BLaER1 (cell line): ENCODE measurements around the gene EPHB2.

ENCODE experiments used
- H3K27ac ChIP-seq: shearing (Covaris generic); formaldehyde crosslinking; 2 replicates; pipeline ENCODE4 v1.8.1; 2022
- H3K27me3 ChIP-seq: shearing (Covaris generic); formaldehyde crosslinking; 2 replicates; pipeline ENCODE4 v1.8.1; 2022
- H3K36me3 ChIP-seq: shearing (Covaris generic); formaldehyde crosslinking; 2 replicates; pipeline ENCODE4 v1.8.1; 2022
- H3K4me1 ChIP-seq: shearing (Covaris generic); formaldehyde crosslinking; 2 replicates; pipeline ENCODE4 v1.8.1; 2022
- H3K4me2 ChIP-seq: shearing (Covaris generic); formaldehyde crosslinking; 2 replicates; pipeline ENCODE4 v1.8.1; 2022
- H3K4me3 ChIP-seq: shearing (Covaris generic); formaldehyde crosslinking; 2 replicates; pipeline ENCODE4 v1.8.1; 2022
- H3K9ac ChIP-seq: shearing (Covaris generic); formaldehyde crosslinking; 2 replicates; pipeline ENCODE4 v1.8.1; 2022
- H3K9me3 ChIP-seq: shearing (Covaris generic); formaldehyde crosslinking; 2 replicates; pipeline ENCODE4 v1.8.1; 2022
- H4K20me1 ChIP-seq: shearing (Covaris generic); formaldehyde crosslinking; 2 replicates; pipeline ENCODE4 v1.8.1; 2022
- Cebpa-rat ChIP-seq: shearing (Covaris generic); IDR thresholded peaks from 2 replicates; pipeline ENCODE4 v1.8.1; 2022

The EPHB2 gene

GRCh38 chr1:22721122-22721873 lies 10.7 kb downstream of the EPHB2 start:
- Histone ChIP-seq H3K27ac (no peak overlapping the region), H3K4me3 (no peak overlapping the region), H3K4me2 (no peak overlapping the region), H4K20me1 (no peaks in the 10 kb centered on the region), H3K27me3 (no peaks in the 10 kb centered on the region), H3K36me3 (no peaks in the 10 kb centered on the region), H3K9me3 (no peaks in the 10 kb centered on the region), H3K4me1 (peaks cover 12% of the 10 kb centered on the region), H3K9ac (no peak overlapping the region)
- no peak for TF ChIP-seq Cebpa-rat

- Histone ChIP-seq H3K9ac (no peak overlapping the region), H4K20me1 (no peaks in the 10 kb centered on the region), H3K27me3 (peaks cover 1% of the 10 kb centered on the region), H3K9me3 (no peaks in the 10 kb centered on the region), H3K4me1 (peaks cover 7% of the 10 kb centered on the region), H3K27ac (no peak overlapping the region), H3K4me2 (no peak overlapping the region), H3K4me3 (no peak overlapping the region), H3K36me3 (no peaks in the 10 kb centered on the region)
- TF ChIP-seq Cebpa-rat = no peak
Measured at GRCh38 chr1:22722901-22723550, 12.4 kb downstream of the EPHB2 start.

- H3K9ac ChIP-seq = no peak overlapping the region
Measured at GRCh38 chr1:22727873-22728272, 17.2 kb downstream of the EPHB2 start.

GRCh38 chr1:22728751-22729399 lies 18.2 kb downstream of the EPHB2 start:
- no peaks in the 10 kb centered on the region for H4K20me1 ChIP-seq
- H3K4me1 ChIP-seq = peaks cover 13% of the 10 kb centered on the region
- no peak overlapping the region for H3K27ac ChIP-seq
- H3K9ac ChIP-seq = no peak overlapping the region
- no peaks in the 10 kb centered on the region for H3K36me3 ChIP-seq
- no peaks in the 10 kb centered on the region for H3K9me3 ChIP-seq
- TF ChIP-seq Cebpa-rat = no peak
- H3K27me3 ChIP-seq = peaks cover 14% of the 10 kb centered on the region
- H3K4me3 ChIP-seq = no peak overlapping the region
- peak overlapping the region; percentile 8; the same call in 1 of the 2 replicates for H3K4me2 ChIP-seq

More at GRCh38 chr1:22727873-22728272, 17.2 kb downstream of the EPHB2 start:
- H3K4me1 ChIP-seq = peaks cover 13% of the 10 kb centered on the region
- H3K36me3 ChIP-seq = no peaks in the 10 kb centered on the region
- no peak for TF ChIP-seq Cebpa-rat
- no peaks in the 10 kb centered on the region for H3K9me3 ChIP-seq
- no peak overlapping the region for H3K4me3 ChIP-seq
- no peak overlapping the region for H3K4me2 ChIP-seq
- H4K20me1 ChIP-seq = no peaks in the 10 kb centered on the region
- H3K27me3 ChIP-seq = peaks cover 14% of the 10 kb centered on the region
- no peak overlapping the region for H3K27ac ChIP-seq

- peaks cover 14% of the 10 kb centered on the region for H3K27me3 ChIP-seq
- no peak overlapping the region for H3K4me3 ChIP-seq
- no peak overlapping the region for H3K4me2 ChIP-seq
- TF ChIP-seq Cebpa-rat = no peak
- H3K36me3 ChIP-seq = no peaks in the 10 kb centered on the region
- H3K9me3 ChIP-seq = no peaks in the 10 kb centered on the region
- H3K27ac ChIP-seq = no peak overlapping the region
- peaks cover 13% of the 10 kb centered on the region for H3K4me1 ChIP-seq
- H4K20me1 ChIP-seq = no peaks in the 10 kb centered on the region
- no peak overlapping the region for H3K9ac ChIP-seq
Measured at GRCh38 chr1:22729400-22729773, 18.7 kb downstream of the EPHB2 start.

GRCh38 chr1:22729912-22730311 lies 19.3 kb downstream of the EPHB2 start:
- Histone ChIP-seq H3K27me3 (peaks cover 14% of the 10 kb centered on the region), H3K4me1 (peaks cover 13% of the 10 kb centered on the region), H3K4me2 (no peak overlapping the region), H3K27ac (no peak overlapping the region), H3K4me3 (no peak overlapping the region), H3K9ac (no peak overlapping the region), H3K9me3 (no peaks in the 10 kb centered on the region), H3K36me3 (no peaks in the 10 kb centered on the region), H4K20me1 (no peaks in the 10 kb centered on the region)
- no peak for TF ChIP-seq Cebpa-rat

GRCh38 chr1:22731924-22732720 lies 21.5 kb downstream of the EPHB2 start:
- Histone ChIP-seq H4K20me1 (no peaks in the 10 kb centered on the region), H3K27me3 (peaks cover 14% of the 10 kb centered on the region), H3K9me3 (no peaks in the 10 kb centered on the region), H3K4me3 (no peak overlapping the region), H3K4me2 (no peak overlapping the region), H3K9ac (no peak overlapping the region), H3K36me3 (no peaks in the 10 kb centered on the region), H3K4me1 (peaks cover 10% of the 10 kb centered on the region), H3K27ac (no peak overlapping the region)
- TF ChIP-seq Cebpa-rat = no peak

GRCh38 chr1:22733643-22734042 lies 23.0 kb downstream of the EPHB2 start:
- Histone ChIP-seq H3K27me3 (peaks cover 6% of the 10 kb centered on the region), H3K9me3 (no peaks in the 10 kb centered on the region), H3K36me3 (no peaks in the 10 kb centered on the region), H3K9ac (no peak overlapping the region), H3K27ac (no peak overlapping the region), H3K4me2 (no peak overlapping the region), H3K4me3 (no peak overlapping the region), H3K4me1 (peaks cover 11% of the 10 kb centered on the region), H4K20me1 (no peaks in the 10 kb centered on the region)
- no peak for TF ChIP-seq Cebpa-rat

- no peaks in the 10 kb centered on the region for H3K36me3 ChIP-seq
- H4K20me1 ChIP-seq = no peaks in the 10 kb centered on the region
- no peak overlapping the region for H3K27ac ChIP-seq
- no peak overlapping the region for H3K4me3 ChIP-seq
- no peak overlapping the region for H3K9ac ChIP-seq
- H3K4me1 ChIP-seq = peaks cover 12% of the 10 kb centered on the region
- no peak overlapping the region for H3K4me2 ChIP-seq
- TF ChIP-seq Cebpa-rat = no peak
- no peaks in the 10 kb centered on the region for H3K27me3 ChIP-seq
- H3K9me3 ChIP-seq = no peaks in the 10 kb centered on the region
Measured at GRCh38 chr1:22736501-22737080, 26.0 kb downstream of the EPHB2 start.
